ENCODE measurements around the gene PRPF6. TPM values are rescaled to one million over a fixed set of nuclear protein-coding genes. Genes with fewer than 3 reads are reported as not detected.

PRPF6 gene
- total RNA-seq, 2 donors from 2014 or later: 42.3 to 52.1 TPM

- DNase-seq (peak in 1 of 4 donors; percentile 39), ATAC-seq (no peak)
- intact Hi-C loops (cut with DNase I): no loop called here
- Histone ChIP-seq H3K27ac (peak overlapping the region in 1 of 4 donors; percentile 77), H3K4me1 (peaks cover 17% of the 10 kb centered on the region), H3K9me3 (no peaks in the 10 kb centered on the region), H3K27me3 (no peaks in the 10 kb centered on the region), H3K4me3 (no peak overlapping the region), H3K36me3 (replicated peaks in 1 of 2; ENCODE audit: insufficient read depth in 1 of 2, low read depth in 2 of 2) (no peaks in the 10 kb centered on the region)
- TF ChIP-seq, protein P1, sequence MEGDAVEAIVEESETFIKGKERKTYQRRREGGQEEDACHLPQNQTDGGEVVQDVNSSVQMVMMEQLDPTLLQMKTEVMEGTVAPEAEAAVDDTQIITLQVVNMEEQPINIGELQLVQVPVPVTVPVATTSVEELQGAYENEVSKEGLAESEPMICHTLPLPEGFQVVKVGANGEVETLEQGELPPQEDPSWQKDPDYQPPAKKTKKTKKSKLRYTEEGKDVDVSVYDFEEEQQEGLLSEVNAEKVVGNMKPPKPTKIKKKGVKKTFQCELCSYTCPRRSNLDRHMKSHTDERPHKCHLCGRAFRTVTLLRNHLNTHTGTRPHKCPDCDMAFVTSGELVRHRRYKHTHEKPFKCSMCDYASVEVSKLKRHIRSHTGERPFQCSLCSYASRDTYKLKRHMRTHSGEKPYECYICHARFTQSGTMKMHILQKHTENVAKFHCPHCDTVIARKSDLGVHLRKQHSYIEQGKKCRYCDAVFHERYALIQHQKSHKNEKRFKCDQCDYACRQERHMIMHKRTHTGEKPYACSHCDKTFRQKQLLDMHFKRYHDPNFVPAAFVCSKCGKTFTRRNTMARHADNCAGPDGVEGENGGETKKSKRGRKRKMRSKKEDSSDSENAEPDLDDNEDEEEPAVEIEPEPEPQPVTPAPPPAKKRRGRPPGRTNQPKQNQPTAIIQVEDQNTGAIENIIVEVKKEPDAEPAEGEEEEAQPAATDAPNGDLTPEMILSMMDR (IDR thresholded peaks at IDR 0.05): no peak
- TF ChIP-seq POLR2A (IDR thresholded peaks at IDR 0.05): no peak
- 61 to 80% methylated on average over 9 to 15 of the region's 15 CpGs for WGBS, 2 donors
Measured at GRCh38 chr20:64077876-64078551, 97.1 kb downstream of the PRPF6 start.

GRCh38 chr20:64078934-64079272 is 98.0 kb downstream of the PRPF6 start:
- H3K9me3 ChIP-seq: no peaks in the 10 kb centered on the region
- no peaks in the 10 kb centered on the region for H3K27me3 ChIP-seq
- peak overlapping the region in 3 of 4 donors; percentile 59 to 77 (median 69) for H3K27ac ChIP-seq
- no peak for ATAC-seq
- TF ChIP-seq, protein P1 (IDR thresholded peaks at IDR 0.05): no peak
- TF ChIP-seq POLR2A (IDR thresholded peaks at IDR 0.05): no peak
- peaks cover 26% of the 10 kb centered on the region for H3K4me1 ChIP-seq
- DNase-seq: no peak
- intact Hi-C loops (cut with DNase I): no loop called here
- peak overlapping the region; percentile 27 to 47 for H3K4me3 ChIP-seq
- no peaks in the 10 kb centered on the region for H3K36me3 ChIP-seq (replicated peaks in 1 of 2; ENCODE audit: insufficient read depth in 1 of 2, low read depth in 2 of 2)
- WGBS, 2 donors: 29 to 30% methylated on average over 2 to 4 of the region's 4 CpGs

GRCh38 chr20:64079273-64080012 is 98.5 kb downstream of the PRPF6 start, which contains the start of gene RGS19:
Gene RGS19, minus strand, starts transcription at chr20:64079518. Its CDS starts 2,632 bp downstream, at chr20:64076886.
- peak; percentile 77 for ATAC-seq
- Histone ChIP-seq H3K27me3 (peaks cover 0 to under 1% of the 10 kb centered on the region in 2 donors), H3K4me1 (peaks cover 32% of the 10 kb centered on the region), H3K4me3 (peak within 1 kb of the TSS; percentile 27 to 47), H3K9me3 (no peaks in the 10 kb centered on the region), H3K27ac (peak within 1 kb of the TSS; percentile 4 to 81 (median 64)), H3K36me3 (replicated peaks in 1 of 2; ENCODE audit: insufficient read depth in 1 of 2, low read depth in 2 of 2) (no peaks in the 10 kb centered on the region)
- TF ChIP-seq POLR2A (IDR thresholded peaks at IDR 0.05): peak in 1 of 3 donors; percentile 19
- TF ChIP-seq, protein P1 (IDR thresholded peaks at IDR 0.05): no peak
- peak; percentile 69 to 85 (median 82) for DNase-seq
- intact Hi-C loops (cut with DNase I): no loop called here
- 0 to 1% methylated on average over 2 to 58 of the region's 73 CpGs for WGBS, 2 donors

- WGBS, 2 donors: 12 to 30% methylated on average over 2 to 53 of the region's 62 CpGs
- no peaks in the 10 kb centered on the region for H3K36me3 ChIP-seq (replicated peaks in 1 of 2; ENCODE audit: insufficient read depth in 1 of 2, low read depth in 2 of 2)
- ATAC-seq: no peak
- H3K27ac ChIP-seq: peak within 1 kb of the TSS; percentile 4 to 81 (median 64)
- intact Hi-C loops (cut with DNase I): no loop called here
- no peaks in the 10 kb centered on the region for H3K9me3 ChIP-seq
- peak within 1 kb of the TSS; percentile 27 to 47 for H3K4me3 ChIP-seq
- TF ChIP-seq, protein P1 (IDR thresholded peaks at IDR 0.05): no peak
- peak in 1 of 3 donors; percentile 31 for TF ChIP-seq POLR2A (IDR thresholded peaks at IDR 0.05)
- peaks cover 37% of the 10 kb centered on the region for H3K4me1 ChIP-seq
- peaks cover 0 to 8% of the 10 kb centered on the region in 2 donors for H3K27me3 ChIP-seq
- DNase-seq: no peak
Measured at GRCh38 chr20:64080013-64080812, 99.3 kb downstream of the PRPF6 start, which contains the start of gene OPRL1. Gene OPRL1, plus strand, starts transcription at chr20:64080082. Its CDS starts 12,639 bp downstream, at chr20:64092721.

Measured in body of pancreas (tissue), 4 donors.